ENCODE results near the gene CYP2F1. TPM values are rescaled to one million over a fixed set of nuclear protein-coding genes. Genes with fewer than 3 reads are reported as not detected.
A peak's percentile ranks its signal among the peaks of the same experiment; 100 is the strongest.
"Not testable (repeated sequence)": the region's sequence is repeated elsewhere in the genome, so short reads cannot be mapped to it uniquely, and the experiment has no call there.

Gene CYP2F1
- total RNA-seq, 2 experiments from 2014 or later = not detected

DNA sequence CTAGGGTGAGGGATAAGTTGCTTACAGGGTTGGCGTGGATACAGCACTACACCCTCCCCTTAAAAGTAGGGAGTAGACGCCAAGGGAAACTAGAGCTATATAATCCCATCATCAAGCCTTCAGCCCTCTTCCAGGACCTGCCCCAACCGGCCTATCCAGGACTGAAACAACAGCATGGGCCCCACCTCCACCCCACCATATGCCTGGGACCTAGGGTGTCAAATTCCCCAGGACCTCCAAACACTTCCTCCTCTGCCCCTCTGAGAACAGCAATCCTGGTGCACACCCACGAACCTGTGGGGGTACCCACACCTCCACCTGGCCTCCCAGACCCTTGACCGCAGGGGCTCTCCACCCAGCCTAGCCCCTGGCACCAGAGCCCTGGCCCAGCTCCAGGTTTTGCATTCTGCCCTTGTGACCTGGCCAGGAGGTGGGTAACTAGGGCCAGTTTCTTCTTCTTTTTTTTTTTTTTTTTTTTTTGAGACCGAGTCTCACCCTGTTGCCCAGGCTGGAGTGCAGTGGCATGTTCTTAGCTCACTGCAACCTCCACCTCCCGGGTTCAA lies 1.4 kb upstream of the CYP2F1 start:
- Mint-ChIP-seq H3K4me1 (no peaks in the 10 kb centered on the region), H3K4me3 (no peak overlapping the region), H3K9me3 (no peaks in the 10 kb centered on the region), H3K36me3 (no peaks in the 10 kb centered on the region), H3K27me3 (no peaks in the 10 kb centered on the region), H3K27ac (no peak overlapping the region)
- DNase-seq = no peak

DNA sequence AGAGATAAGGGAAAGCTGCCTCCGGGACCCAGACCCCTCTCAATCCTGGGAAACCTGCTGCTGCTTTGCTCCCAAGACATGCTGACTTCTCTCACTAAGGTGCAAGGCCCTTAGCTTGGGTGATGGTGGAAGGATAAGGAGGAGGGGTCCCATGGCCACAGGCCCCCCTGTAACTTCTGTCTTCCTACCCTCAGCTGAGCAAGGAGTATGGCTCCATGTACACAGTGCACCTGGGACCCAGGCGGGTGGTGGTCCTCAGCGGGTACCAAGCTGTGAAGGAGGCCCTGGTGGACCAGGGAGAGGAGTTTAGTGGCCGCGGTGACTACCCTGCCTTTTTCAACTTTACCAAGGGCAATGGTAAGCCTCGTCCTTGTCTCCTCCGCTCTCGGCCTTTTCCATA lies 2.0 kb downstream of the CYP2F1 start:
- H3K4me3 Mint-ChIP-seq = no peak overlapping the region
- H3K27ac Mint-ChIP-seq = no peak overlapping the region
- H3K36me3 Mint-ChIP-seq = no peaks in the 10 kb centered on the region
- H3K4me1 Mint-ChIP-seq = peaks cover 11% of the 10 kb centered on the region
- DNase-seq = no peak
- no peaks in the 10 kb centered on the region for H3K9me3 Mint-ChIP-seq
- no peaks in the 10 kb centered on the region for H3K27me3 Mint-ChIP-seq

DNA sequence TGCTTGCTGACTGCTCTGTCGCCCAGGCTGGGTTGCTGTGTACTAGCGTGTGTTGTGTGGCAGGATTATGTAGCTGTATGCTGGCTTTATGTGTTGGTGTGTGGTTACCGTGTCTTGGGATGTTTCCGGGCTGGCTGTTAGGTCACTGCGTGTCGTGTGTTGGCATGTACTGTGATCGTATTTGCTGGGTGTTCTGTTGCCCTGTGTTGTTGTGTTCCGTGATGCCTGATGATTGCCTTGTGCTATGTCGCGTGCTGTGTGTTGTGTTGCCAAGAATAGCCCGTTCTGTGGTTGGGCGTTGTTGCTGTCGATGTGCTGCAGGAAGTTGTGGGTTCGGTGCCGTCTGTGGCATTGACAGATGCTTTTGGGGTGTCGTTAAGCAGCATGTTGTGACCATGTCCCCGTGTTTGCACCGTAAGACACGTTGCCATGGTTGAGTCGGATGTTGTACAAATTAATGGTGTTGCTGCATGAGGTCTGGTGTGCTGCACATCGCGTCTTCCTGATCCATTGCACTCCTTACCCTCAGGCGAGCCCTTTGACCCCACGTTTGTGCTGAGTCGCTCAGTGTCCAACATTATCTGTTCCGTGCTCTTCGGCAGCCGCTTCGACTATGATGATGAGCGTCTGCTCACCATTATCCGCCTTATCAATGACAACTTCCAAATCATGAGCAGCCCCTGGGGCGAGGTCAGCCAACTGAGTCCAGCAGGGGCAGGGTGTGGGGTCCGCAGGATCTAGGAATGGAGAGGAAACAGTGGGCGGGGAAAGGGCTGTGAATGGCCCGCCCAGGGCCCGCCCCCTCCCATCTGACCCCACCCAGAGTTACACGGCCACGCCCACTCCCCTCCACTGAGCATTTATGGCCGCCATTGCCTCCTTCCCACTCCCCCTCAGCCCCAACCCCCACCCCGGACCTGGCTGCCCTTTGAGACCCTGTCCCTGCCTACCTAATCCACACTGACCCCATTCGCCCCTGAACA lies 7.0 kb downstream of the CYP2F1 start:
- H3K36me3 Mint-ChIP-seq = not testable (repeated sequence)

DNA sequence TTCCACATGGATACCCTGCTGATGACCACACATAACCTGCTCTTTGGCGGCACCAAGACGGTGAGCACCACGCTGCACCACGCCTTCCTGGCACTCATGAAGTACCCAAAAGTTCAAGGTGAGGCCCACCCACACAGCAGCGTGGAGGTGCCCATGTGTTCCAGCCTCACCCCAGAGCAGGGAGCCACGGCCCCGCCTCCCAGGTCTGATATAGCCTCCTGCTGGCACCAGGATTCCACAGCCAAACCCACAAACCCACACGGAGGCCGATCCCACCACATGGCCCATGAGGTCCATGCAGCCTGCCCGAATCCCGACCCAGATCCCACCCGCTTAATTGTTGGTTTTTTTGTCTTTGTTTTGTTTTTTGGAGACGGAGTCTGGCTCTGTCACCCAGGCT lies 8.6 kb downstream of the CYP2F1 start:
- not testable (repeated sequence) for H3K36me3 Mint-ChIP-seq, H3K9me3 Mint-ChIP-seq, H3K27me3 Mint-ChIP-seq, H3K4me3 Mint-ChIP-seq, H3K27ac Mint-ChIP-seq, DNase-seq
- peaks cover 22% of the 10 kb centered on the region for H3K4me1 Mint-ChIP-seq

More for the DNA sequence above, 7.0 kb downstream of the CYP2F1 start:
- Mint-ChIP-seq H3K4me3 (peak overlapping the region; percentile 16), H3K4me1 (peaks cover 16% of the 10 kb centered on the region), H3K27ac (peak overlapping the region; percentile 36)
- DNase-seq = peak; percentile 25
- not testable (repeated sequence) for H3K9me3 Mint-ChIP-seq, H3K27me3 Mint-ChIP-seq

DNA sequence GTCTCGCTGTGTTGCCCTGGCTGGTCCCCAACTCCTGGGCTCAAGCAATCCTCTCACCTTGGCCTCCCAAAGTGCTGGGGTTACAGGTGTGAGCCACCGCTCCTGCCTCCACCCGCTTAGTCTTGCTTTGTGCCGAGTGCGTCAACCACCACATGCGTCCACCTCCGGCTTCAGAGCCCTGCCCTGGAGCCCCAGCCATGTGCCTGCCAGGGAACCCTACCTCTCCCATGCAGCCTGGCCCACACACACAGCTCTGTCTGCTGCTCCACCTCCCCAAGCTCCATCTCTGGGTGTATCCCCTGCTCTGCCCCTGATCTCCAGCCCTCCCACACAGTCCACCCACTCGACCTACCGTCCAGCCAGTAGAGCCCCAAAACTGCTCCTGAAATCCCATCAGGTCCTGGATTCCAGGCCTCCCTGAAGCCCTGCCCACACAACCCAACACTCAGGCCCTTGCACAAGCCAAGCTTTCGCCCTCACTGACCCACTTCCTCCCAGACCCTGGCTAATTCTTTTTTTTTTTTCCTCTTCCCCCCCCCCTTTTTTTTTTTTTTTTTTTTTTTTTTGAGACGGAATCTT lies 9.6 kb downstream of the CYP2F1 start:
- Mint-ChIP-seq H3K4me1 (peaks cover 24% of the 10 kb centered on the region), H3K4me3 (no peak overlapping the region), H3K36me3 (no peaks in the 10 kb centered on the region), H3K9me3 (no peaks in the 10 kb centered on the region), H3K27me3 (peaks cover 5% of the 10 kb centered on the region), H3K27ac (no peak overlapping the region)
- no peak for DNase-seq

DNA sequence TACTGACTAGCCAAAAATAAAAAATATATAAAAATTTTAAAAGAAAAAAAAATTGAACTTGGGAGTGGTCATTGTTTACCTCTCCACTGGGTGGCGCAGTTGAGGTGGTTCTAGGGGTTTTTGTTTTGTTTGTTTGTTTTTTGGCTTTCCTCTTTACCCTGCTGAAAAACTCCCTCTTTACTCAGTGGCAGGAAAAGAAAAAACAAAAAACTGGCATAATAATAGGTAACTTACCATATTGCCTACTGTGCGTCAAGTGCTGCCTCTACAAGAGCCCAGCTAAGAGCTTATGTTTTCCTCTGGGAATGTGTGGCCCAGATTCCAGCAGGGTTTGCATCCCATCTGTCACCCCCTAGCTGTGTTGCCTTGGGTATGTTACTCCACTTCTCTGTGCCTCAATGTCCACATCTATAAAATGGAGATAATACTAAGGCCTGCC lies 12.6 kb downstream of the CYP2F1 start:
- H3K36me3 Mint-ChIP-seq, H3K9me3 Mint-ChIP-seq, DNase-seq, H3K4me3 Mint-ChIP-seq, H3K27ac Mint-ChIP-seq: not testable (repeated sequence)
- Mint-ChIP-seq H3K4me1 (peaks cover 12% of the 10 kb centered on the region), H3K27me3 (peaks cover 19% of the 10 kb centered on the region)

DNA sequence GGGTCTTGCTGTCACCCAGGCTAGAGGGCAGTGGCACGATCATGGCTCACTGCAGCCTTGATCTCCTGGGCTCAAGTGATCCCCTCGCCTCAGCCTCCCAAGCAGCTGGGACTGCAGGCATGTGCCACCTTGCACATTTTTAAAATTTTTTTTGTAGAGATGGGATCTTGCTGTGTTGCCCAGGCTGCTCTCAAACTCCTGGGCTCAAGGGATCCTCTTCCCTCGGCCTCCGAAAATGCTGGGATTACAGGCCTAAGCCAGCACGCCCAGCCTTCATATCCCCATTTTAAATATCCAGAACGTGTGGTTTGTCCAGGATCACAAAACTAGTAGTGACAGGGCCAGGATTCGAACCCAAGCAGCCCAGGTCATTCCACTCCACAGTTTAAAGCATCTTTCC lies 13.1 kb downstream of the CYP2F1 start:
- H3K4me3 Mint-ChIP-seq, H3K36me3 Mint-ChIP-seq, H3K9me3 Mint-ChIP-seq, H3K27ac Mint-ChIP-seq, DNase-seq: not testable (repeated sequence)
- Mint-ChIP-seq H3K27me3 (peaks cover 19% of the 10 kb centered on the region), H3K4me1 (peaks cover 11% of the 10 kb centered on the region)

DNA sequence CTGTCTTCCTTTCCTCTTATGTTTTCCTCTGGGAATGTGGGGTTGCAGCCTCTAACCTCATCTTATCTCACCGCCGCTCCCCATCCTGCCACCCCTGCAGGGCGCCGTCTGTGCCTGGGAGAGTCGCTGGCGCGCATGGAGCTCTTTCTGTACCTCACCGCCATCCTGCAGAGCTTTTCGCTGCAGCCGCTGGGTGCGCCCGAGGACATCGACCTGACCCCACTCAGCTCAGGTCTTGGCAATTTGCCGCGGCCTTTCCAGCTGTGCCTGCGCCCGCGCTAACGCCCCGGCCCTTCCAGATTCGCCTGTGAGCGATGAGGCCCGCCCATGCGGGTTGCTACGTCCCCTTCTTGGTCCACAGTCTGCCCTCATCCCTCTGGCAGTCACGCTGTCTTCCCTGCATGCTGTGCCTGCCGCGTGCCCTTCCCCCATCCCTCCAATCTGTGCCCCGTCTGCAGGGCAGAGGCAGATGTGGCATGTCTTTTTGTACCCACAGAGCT lies 13.6 kb downstream of the CYP2F1 start:
- H3K4me1 Mint-ChIP-seq, H3K9me3 Mint-ChIP-seq, H3K36me3 Mint-ChIP-seq: not testable (repeated sequence)
- Mint-ChIP-seq H3K4me3 (peak overlapping the region; percentile 66), H3K27ac (peak overlapping the region; percentile 53), H3K27me3 (peaks cover 23% of the 10 kb centered on the region)
- peak; percentile 84 for DNase-seq

DNA sequence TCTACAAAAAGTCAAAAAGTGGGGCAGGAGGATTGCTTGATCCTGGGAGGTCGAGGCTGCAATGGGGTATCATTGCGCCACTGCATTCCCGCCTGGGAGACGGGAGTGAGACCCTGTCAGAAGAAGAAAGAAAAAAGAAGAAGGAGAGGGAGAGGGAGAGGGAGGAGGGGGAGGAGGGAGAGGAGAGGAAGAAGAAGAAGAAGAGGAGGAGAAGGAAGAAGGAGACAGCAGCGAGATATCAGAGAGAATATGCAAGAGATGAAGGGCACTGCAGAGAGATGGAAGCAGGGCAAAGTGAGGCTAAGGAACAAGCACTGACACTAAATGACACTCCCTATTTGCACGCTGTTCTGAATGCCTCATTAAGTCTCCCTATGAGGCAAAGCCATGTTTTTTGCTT lies 14.5 kb downstream of the CYP2F1 start:
- DNase-seq = no peak
- Mint-ChIP-seq H3K27me3 (peaks cover 23% of the 10 kb centered on the region), H3K4me3 (no peak overlapping the region), H3K4me1 (peaks cover 9% of the 10 kb centered on the region), H3K36me3 (no peaks in the 10 kb centered on the region), H3K27ac (no peak overlapping the region), H3K9me3 (no peaks in the 10 kb centered on the region)

DNA sequence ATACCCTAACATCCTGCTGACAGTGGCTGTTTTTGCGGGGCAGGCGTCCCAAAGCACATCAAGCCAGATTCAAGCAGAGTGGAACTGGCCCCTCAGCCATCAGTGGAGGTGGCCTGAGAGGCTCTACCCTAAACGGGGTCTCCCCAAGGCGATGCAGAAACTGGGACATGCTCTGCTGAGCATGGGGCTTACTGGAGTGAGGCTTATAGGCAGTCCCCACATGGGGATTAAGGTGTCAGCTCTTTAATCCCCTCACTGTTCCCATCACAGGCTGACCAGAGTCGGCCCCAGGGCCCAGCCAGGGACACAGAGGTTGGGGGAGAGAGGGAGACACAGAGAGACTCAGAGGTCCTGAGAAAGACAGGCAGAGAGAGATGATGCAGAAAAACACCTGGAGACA lies 17.0 kb downstream of the CYP2F1 start:
- no peak overlapping the region for H3K4me3 Mint-ChIP-seq
- H3K9me3 Mint-ChIP-seq = no peaks in the 10 kb centered on the region
- peaks cover 12% of the 10 kb centered on the region for H3K4me1 Mint-ChIP-seq
- no peaks in the 10 kb centered on the region for H3K36me3 Mint-ChIP-seq
- H3K27ac Mint-ChIP-seq = no peak overlapping the region
- DNase-seq = no peak
- peaks cover 30% of the 10 kb centered on the region for H3K27me3 Mint-ChIP-seq

DNA sequence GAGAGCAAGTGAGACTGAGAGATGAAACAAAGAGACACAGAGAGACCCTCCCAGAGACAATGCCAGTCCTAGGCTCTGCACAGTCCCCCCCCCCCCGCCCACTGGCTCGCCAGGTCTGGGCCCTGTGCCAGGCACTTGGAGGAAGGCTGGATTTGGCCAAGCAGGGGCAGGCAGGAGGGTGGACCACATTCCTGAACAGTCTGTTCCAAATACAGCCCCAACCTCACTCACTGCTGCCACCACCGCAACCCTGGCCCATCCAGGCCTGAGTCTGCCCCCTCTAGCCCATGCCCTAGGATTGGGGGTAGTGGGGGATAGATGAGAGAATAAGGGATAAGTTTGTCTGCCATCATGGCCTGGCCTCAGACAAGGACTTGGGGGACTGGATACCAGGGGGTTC lies 19.0 kb downstream of the CYP2F1 start:
- Mint-ChIP-seq H3K27ac (no peak overlapping the region), H3K4me1 (peaks cover 3% of the 10 kb centered on the region), H3K36me3 (no peaks in the 10 kb centered on the region), H3K4me3 (no peak overlapping the region), H3K27me3 (peaks cover 30% of the 10 kb centered on the region), H3K9me3 (no peaks in the 10 kb centered on the region)
- no peak for DNase-seq

DNA sequence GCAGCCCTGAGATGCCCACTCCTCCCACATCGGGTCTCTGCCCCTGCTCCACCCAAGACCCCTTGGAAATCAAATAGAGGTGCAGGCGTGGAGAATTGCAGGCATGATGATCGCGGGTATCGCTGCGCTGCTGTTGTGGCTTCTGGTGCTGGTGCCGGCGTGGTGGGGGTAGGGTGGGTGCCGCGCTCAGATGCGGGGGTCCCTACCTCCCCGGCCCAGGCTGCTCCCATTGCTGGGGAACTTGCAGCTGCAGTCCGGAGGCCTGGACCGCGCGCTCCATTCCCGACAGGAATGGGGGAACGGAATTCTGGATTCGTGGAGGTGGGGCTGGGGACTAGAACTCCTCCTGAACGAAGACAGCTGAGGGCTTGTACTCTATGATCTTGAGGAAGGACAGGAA lies 20.4 kb downstream of the CYP2F1 start:
- peaks cover 3% of the 10 kb centered on the region for H3K4me1 Mint-ChIP-seq
- no peaks in the 10 kb centered on the region for H3K36me3 Mint-ChIP-seq
- H3K9me3 Mint-ChIP-seq = no peaks in the 10 kb centered on the region
- DNase-seq = no peak
- H3K27me3 Mint-ChIP-seq = peaks cover 23% of the 10 kb centered on the region
- peak overlapping the region; percentile 57 for H3K4me3 Mint-ChIP-seq
- H3K27ac Mint-ChIP-seq = peak overlapping the region; percentile 40

DNA sequence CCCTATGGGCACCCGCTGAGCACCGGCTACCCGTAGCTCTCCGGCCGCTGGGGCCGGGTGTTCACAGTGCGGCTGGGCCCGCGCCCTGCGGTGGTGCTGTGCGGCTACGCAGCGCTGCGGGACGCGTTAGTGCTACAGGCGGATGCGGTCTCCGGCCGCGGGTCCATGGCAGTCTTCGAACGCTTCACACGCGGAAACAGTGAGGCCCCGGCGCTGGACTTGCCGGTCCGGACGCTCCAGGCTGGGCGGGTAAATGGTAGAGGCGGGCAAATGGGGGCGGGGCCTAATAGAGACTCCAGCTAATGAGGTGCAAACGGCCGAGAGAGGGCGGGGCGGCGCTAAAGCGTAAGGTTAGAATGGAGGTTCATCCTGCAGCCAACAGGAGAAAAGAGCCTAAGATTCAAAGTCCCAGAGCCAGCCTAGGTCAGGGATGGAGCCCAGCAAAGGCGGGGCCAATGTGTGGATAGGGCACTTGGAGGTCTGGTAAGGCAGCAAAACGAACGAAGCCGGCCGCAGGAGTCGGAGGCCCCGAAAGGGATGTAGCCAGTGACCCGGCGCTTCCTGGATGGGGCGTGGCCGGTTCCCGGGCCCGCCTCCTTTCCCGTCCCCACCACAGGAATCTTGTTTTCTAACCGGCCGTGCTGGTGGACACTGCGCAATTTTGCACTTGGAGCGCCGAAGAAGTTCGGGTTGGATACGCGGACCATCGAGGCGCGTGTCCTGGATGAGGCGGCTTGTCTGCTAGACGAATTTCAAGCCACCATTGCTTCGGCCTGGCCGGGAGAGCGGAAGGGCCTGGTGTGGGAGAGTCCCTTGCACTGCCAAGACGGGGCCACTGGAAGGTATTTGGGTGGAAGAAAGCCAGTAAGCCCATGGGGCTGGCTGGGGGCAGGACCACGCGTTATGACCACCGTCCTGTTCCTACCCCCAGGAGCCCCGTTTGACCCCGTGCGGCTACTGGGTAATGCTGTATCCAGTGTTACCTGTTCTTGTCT lies 21.5 kb downstream of the CYP2F1 start:
- not testable (repeated sequence) for H3K4me1 Mint-ChIP-seq, H3K9me3 Mint-ChIP-seq, H3K36me3 Mint-ChIP-seq
- peaks cover 20% of the 10 kb centered on the region for H3K27me3 Mint-ChIP-seq
- H3K4me3 Mint-ChIP-seq = peak overlapping the region; percentile 82
- H3K27ac Mint-ChIP-seq = peak overlapping the region; percentile 52
- DNase-seq = peak; percentile 29

DNA sequence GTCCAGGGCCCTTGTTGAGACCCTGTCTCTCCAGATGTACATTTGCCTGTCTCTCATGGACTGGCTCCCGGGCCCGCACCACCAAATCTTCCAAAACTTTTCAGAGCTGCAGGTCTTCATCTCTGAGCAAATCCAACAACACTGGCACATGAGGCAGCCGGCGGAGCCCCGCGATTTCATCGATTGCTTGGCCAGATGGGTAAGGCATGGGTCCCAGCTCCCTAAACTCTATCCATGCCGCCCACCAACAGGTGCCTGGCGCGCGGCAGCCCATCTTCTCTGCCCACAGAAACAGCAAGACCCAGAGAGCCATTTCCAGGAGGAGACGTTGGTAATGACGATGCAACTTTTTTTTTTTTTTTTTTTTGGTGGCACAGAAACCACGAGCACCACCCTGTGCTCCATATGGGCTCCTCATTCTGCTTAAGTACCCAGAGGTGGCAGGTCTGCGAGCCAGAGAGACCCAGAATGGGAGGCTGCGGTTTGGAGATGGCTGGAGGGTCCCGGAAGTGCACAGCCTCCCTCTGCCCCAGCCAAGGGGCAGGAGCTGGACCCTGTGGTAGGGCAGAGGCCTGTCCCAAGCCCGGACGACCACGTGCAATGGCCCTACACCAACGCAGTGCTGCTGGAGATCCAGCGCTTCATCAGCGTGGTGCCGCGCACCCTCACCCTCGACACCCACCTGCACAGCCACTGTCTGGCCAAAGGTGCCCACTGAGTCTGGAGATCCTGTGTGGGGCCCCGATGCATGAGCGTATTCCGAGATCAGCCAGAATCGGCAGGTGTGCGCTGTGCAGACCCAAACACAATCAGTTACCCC lies 22.6 kb downstream of the CYP2F1 start:
- H3K4me3 Mint-ChIP-seq = no peak overlapping the region
- no peak overlapping the region for H3K27ac Mint-ChIP-seq
- H3K4me1 Mint-ChIP-seq = peaks cover 3% of the 10 kb centered on the region
- no peaks in the 10 kb centered on the region for H3K9me3 Mint-ChIP-seq
- no peaks in the 10 kb centered on the region for H3K36me3 Mint-ChIP-seq
- DNase-seq = no peak
- peaks cover 11% of the 10 kb centered on the region for H3K27me3 Mint-ChIP-seq
